CD4-positive, alpha-beta T cell (primary cell): ENCODE results near the gene LDLR. TPM values are rescaled to one million over a fixed set of nuclear protein-coding genes. Genes with fewer than 3 reads are reported as not detected.

Source experiments
- ATAC-seq: fragments of 200-7000 bp; cut with Tn5 transposase; one replicate; pipeline ENCODE4 v1.10.0; 2022; ENCODE audit warnings: mild to moderate bottlenecking; ENCODE audit not compliant: poor library complexity
- CTCF ChIA-PET: fragments of 350-600 bp; sonication (Branson Sonifier 250); formaldehyde crosslinking; loops from one replicate; lab custom pipeline; 2021; ENCODE audit warnings: antibody characterized with exemption, inconsistent platforms; lab: Charles Lee
- POLR2A ChIA-PET: fragments of 350-600 bp; sonication (Branson Sonifier 250); formaldehyde crosslinking; loops from one replicate; lab custom pipeline; 2021; ENCODE audit warnings: antibody characterized with exemption, inconsistent platforms; lab: Charles Lee
- DNase-seq, 14 experiments: peaks; one replicate each; pipeline ENCODE4 v3.0.0-alpha.2; 2013 to 2020; ENCODE audit warnings: mixed read lengths in 2 of 14
- H3K27ac ChIP-seq, 2 donors: one replicate each; pipeline versions ENCODE4 v1.5.1 to v1.7.0; 2013; ENCODE audit warnings: low read length in 2 of 2, low read depth in 1 of 2, mild to moderate bottlenecking in 1 of 2
- H3K27me3 ChIP-seq, 2 experiments: 1 replicate in 1 of 2; 2 replicates in 1 of 2; pipeline versions ENCODE4 v1.6.1 to v1.7.0; 2013; ENCODE audit warnings: low read length in 2 of 2, control low read depth in 1 of 2, mild to moderate bottlenecking in 1 of 2, moderate library complexity in 1 of 2; ENCODE audit not compliant: insufficient read depth in 2 of 2, control insufficient read depth in 1 of 2
- H3K36me3 ChIP-seq: one replicate; pipeline ENCODE4 v1.6.1; 2013; ENCODE audit warnings: low read length, control low read depth; ENCODE audit not compliant: insufficient read depth
- H3K4me1 ChIP-seq: one replicate; pipeline ENCODE4 v1.6.1; 2013; ENCODE audit warnings: low read length, control low read depth; ENCODE audit not compliant: insufficient read depth
- H3K4me3 ChIP-seq: one replicate; pipeline ENCODE4 v1.5.1; 2013; ENCODE audit warnings: mild to moderate bottlenecking, low read length, moderate library complexity
- H3K9me3 ChIP-seq, 2 experiments: 1 replicate in 1 of 2; 2 replicates in 1 of 2; pipeline versions ENCODE4 v1.6.1 to v1.7.0; 2013; ENCODE audit warnings: low read length in 2 of 2, mild to moderate bottlenecking in 2 of 2, control low read depth in 1 of 2, moderate library complexity in 1 of 2; ENCODE audit not compliant: control insufficient read depth in 1 of 2, insufficient read depth in 1 of 2
- H3K27ac Mint-ChIP-seq: one replicate; pipeline ENCODE4 v1.8.0; 2020; ENCODE audit warnings: mixed read lengths
- H3K27me3 Mint-ChIP-seq: one replicate; pipeline ENCODE4 v1.8.0; 2021; ENCODE audit warnings: mixed read lengths
- H3K36me3 Mint-ChIP-seq: one replicate; pipeline ENCODE4 v1.8.0; 2021; ENCODE audit warnings: low read depth, mixed read lengths
- H3K4me1 Mint-ChIP-seq: one replicate; pipeline ENCODE4 v1.8.0; 2021; ENCODE audit warnings: low read depth, mixed read lengths
- H3K4me3 Mint-ChIP-seq: one replicate; pipeline ENCODE4 v1.8.0; 2020; ENCODE audit warnings: mild to moderate bottlenecking, mixed read lengths
- H3K9me3 Mint-ChIP-seq: one replicate; pipeline ENCODE4 v1.8.0; 2020; ENCODE audit warnings: mixed read lengths
- CTCF ChIP-seq: fragments of 200-600 bp; IDR thresholded peaks from one replicate; pipeline ENCODE4 v1.8.0; 2022; ENCODE audit warnings: antibody characterized with exemption, mild to moderate bottlenecking
- intact Hi-C, 2 experiments: fragments of 100-400 bp; cut with DNase I in 1 of 2; cut with micrococcal nuclease in 1 of 2; formaldehyde crosslinking; loops; one replicate each; pipeline versions ENCODE4 v1.15.1 to v1.9.0; 2023 to 2025; cut with DNase I, micrococcal nuclease
- total RNA-seq, 174 experiments: library from RNA in 2 of 174; stranded (reverse) in 2 of 174; gene quantifications; one replicate each; pipeline ENCODE4 v1.2.3 and lab custom pipeline; 2021 to 2026

LDLR gene
- total RNA-seq, 2 experiments from 2014 or later, result 32.5 to 34.0 TPM

- Mint-ChIP-seq H3K4me3 (no peak overlapping the region), H3K27me3 (no peaks in the 10 kb centered on the region), H3K36me3 (peaks cover 17% of the 10 kb centered on the region), H3K27ac (peak overlapping the region; percentile 93), H3K4me1 (peaks cover 46% of the 10 kb centered on the region), H3K9me3 (no peaks in the 10 kb centered on the region)
- ATAC-seq, result no peak
- ChIA-PET CTCF (interaction anchor here (0.6 to 0.8 kb wide), 2 partner anchors 12 to 544 kb away, joined by 3 to 4 read pairs; no protein-coding TSS in a partner anchor), POLR2A (interaction anchor here (1.9 kb wide), 1 partner anchor 43 kb away, joined by 9 read pairs; no protein-coding TSS in a partner anchor)
- no peaks in the 10 kb centered on the region for H3K27me3 ChIP-seq
- H3K27ac ChIP-seq, result peak overlapping the region in 1 of 2 donors; percentile 44
- DNase-seq, result no peak
- intact Hi-C loops, result no loop called here
- peaks cover 16% of the 10 kb centered on the region for H3K36me3 ChIP-seq
- TF ChIP-seq CTCF, result no peak
- H3K4me1 ChIP-seq, result peaks cover 55% of the 10 kb centered on the region
- H3K4me3 ChIP-seq, result no peak overlapping the region
- no peaks in the 10 kb centered on the region for H3K9me3 ChIP-seq
Measured at GRCh38 chr19:11047866-11048265, 41.4 kb upstream of the LDLR start.

- no peak for ATAC-seq
- Histone ChIP-seq H3K4me1 (peaks cover 62% of the 10 kb centered on the region), H3K9me3 (no peaks in the 10 kb centered on the region), H3K36me3 (peaks cover 7% of the 10 kb centered on the region), H3K27me3 (no peaks in the 10 kb centered on the region), H3K4me3 (no peak overlapping the region), H3K27ac (peak overlapping the region; percentile 64 to 80)
- DNase-seq, result no peak
- H3K4me3 Mint-ChIP-seq, result peak overlapping the region; percentile 34
- H3K9me3 Mint-ChIP-seq, result no peaks in the 10 kb centered on the region
- H3K27me3 Mint-ChIP-seq, result no peaks in the 10 kb centered on the region
- H3K36me3 Mint-ChIP-seq, result peaks cover 5% of the 10 kb centered on the region
- TF ChIP-seq CTCF, result no peak
- intact Hi-C loops, result no loop called here
- peak overlapping the region; percentile 93 for H3K27ac Mint-ChIP-seq
- peaks cover 46% of the 10 kb centered on the region for H3K4me1 Mint-ChIP-seq
- ChIA-PET CTCF (interaction anchor here (0.7 kb wide), 1 partner anchor 82 kb away, joined by 3 read pairs; no protein-coding TSS in a partner anchor), POLR2A (interaction anchor here (1.8 kb wide), 1 partner anchor 39 kb away, joined by 8 read pairs; the partner anchor contains the start of gene LDLR)
Measured at GRCh38 chr19:11050323-11051114, 38.7 kb upstream of the LDLR start.

- no peaks in the 10 kb centered on the region for H3K9me3 Mint-ChIP-seq
- Histone ChIP-seq H3K4me3 (no peak overlapping the region), H3K36me3 (peaks cover 27% of the 10 kb centered on the region), H3K9me3 (no peaks in the 10 kb centered on the region), H3K4me1 (peaks cover 47% of the 10 kb centered on the region), H3K27ac (no peak overlapping the region), H3K27me3 (no peaks in the 10 kb centered on the region)
- H3K4me3 Mint-ChIP-seq, result no peak overlapping the region
- peaks cover 8% of the 10 kb centered on the region for H3K36me3 Mint-ChIP-seq
- no peak overlapping the region for H3K27ac Mint-ChIP-seq
- no peak for TF ChIP-seq CTCF
- CTCF ChIA-PET, result no interaction called here
- intact Hi-C loops, result no loop called here
- POLR2A ChIA-PET, result no interaction called here
- H3K27me3 Mint-ChIP-seq, result no peaks in the 10 kb centered on the region
- ATAC-seq (no peak), DNase-seq (no peak)
- peaks cover 31% of the 10 kb centered on the region for H3K4me1 Mint-ChIP-seq
Measured at GRCh38 chr19:11053817-11054195, 35.5 kb upstream of the LDLR start.
